HG02884 (cell line): ENCODE measurements around the gene MMRN2.
A peak's percentile ranks its signal among the peaks of the same experiment; 100 is the strongest.
"Not testable (repeated sequence)": the region's sequence is repeated elsewhere in the genome, so short reads cannot be mapped to it uniquely, and the experiment has no call there.

Source experiments
- ATAC-seq: cut with Tn5 transposase; IDR thresholded peaks from one replicate; pipeline ENCODE4 v1.9.1; 2021; ENCODE audit warnings: mild to moderate bottlenecking, moderate library complexity; ENCODE audit not compliant: unreplicated experiment

MMRN2 gene

GRCh38 chr10:86957471-86958115 lies at the start of gene MMRN2:
Gene MMRN2 (minus strand): TSS chr10:86957615. CDS start chr10:86957541, 74 bp downstream.
- ATAC-seq, result no peak

- not testable (repeated sequence) for ATAC-seq
These were observed 49.7 kb upstream of the MMRN2 start for GRCh38 chr10:87007124-87007523.

- no peak for ATAC-seq
These were observed 43.1 kb upstream of the MMRN2 start for GRCh38 chr10:87000491-87000890.

GRCh38 chr10:86999802-87000403 lies 42.5 kb upstream of the MMRN2 start:
- not testable (repeated sequence) for ATAC-seq

GRCh38 chr10:86992929-86993328 lies 35.5 kb upstream of the MMRN2 start:
- no peak for ATAC-seq

GRCh38 chr10:86992456-86992855 lies 35.0 kb upstream of the MMRN2 start:
- no peak for ATAC-seq

- ATAC-seq, result not testable (repeated sequence)
These were observed 33.9 kb upstream of the MMRN2 start for GRCh38 chr10:86991362-86991761.

GRCh38 chr10:86988520-86988919 lies 31.1 kb upstream of the MMRN2 start:
- ATAC-seq, result no peak

- ATAC-seq, result not testable (repeated sequence)
These were observed 27.1 kb upstream of the MMRN2 start for GRCh38 chr10:86984498-86984897.

- ATAC-seq, result no peak
These were observed 24.3 kb upstream of the MMRN2 start for GRCh38 chr10:86981716-86982115.

- not testable (repeated sequence) for ATAC-seq
These were observed 23.6 kb upstream of the MMRN2 start for GRCh38 chr10:86981020-86981419.

- ATAC-seq, result no peak
These were observed 22.6 kb upstream of the MMRN2 start for GRCh38 chr10:86979977-86980448.

GRCh38 chr10:86979296-86979818 lies 21.9 kb upstream of the MMRN2 start:
- no peak for ATAC-seq

GRCh38 chr10:86978457-86978856 lies 21.0 kb upstream of the MMRN2 start:
- ATAC-seq, result not testable (repeated sequence)

- ATAC-seq, result no peak
These were observed 19.1 kb upstream of the MMRN2 start for GRCh38 chr10:86976362-86977056.

- no peak for ATAC-seq
These were observed 17.1 kb upstream of the MMRN2 start for GRCh38 chr10:86974484-86974883.

GRCh38 chr10:86972613-86973380 lies 15.4 kb upstream of the MMRN2 start:
- no peak for ATAC-seq

GRCh38 chr10:86971232-86971991 lies 14.0 kb upstream of the MMRN2 start:
- peak; percentile 62 for ATAC-seq

- ATAC-seq, result no peak
These were observed 13.5 kb upstream of the MMRN2 start for GRCh38 chr10:86970982-86971231.

- ATAC-seq, result no peak
These were observed 13.0 kb upstream of the MMRN2 start for GRCh38 chr10:86970162-86970981.
